Hindlimb muscle (tissue), 1 donor: ENCODE results near the gene ZFHX3. TPM values are rescaled to one million over a fixed set of nuclear protein-coding genes. Genes with fewer than 3 reads are reported as not detected.
"Not testable (repeated sequence)": the region's sequence is repeated elsewhere in the genome, so short reads cannot be mapped to it uniquely, and the experiment has no call there.

Experiments used
- DNase-seq: peaks from one replicate; pipeline ENCODE4 v3.0.0-alpha.2; 2013
- polyA plus RNA-seq: library from polyadenylated mRNA; unstranded; fragments of 120-200 nt; gene quantifications from one replicate; pipeline ENCODE4 v1.2.1, GENCODE V29; 2013; ENCODE audit not compliant: insufficient read length

ZFHX3 gene
- 8.8 TPM for polyA plus RNA-seq

DNA sequence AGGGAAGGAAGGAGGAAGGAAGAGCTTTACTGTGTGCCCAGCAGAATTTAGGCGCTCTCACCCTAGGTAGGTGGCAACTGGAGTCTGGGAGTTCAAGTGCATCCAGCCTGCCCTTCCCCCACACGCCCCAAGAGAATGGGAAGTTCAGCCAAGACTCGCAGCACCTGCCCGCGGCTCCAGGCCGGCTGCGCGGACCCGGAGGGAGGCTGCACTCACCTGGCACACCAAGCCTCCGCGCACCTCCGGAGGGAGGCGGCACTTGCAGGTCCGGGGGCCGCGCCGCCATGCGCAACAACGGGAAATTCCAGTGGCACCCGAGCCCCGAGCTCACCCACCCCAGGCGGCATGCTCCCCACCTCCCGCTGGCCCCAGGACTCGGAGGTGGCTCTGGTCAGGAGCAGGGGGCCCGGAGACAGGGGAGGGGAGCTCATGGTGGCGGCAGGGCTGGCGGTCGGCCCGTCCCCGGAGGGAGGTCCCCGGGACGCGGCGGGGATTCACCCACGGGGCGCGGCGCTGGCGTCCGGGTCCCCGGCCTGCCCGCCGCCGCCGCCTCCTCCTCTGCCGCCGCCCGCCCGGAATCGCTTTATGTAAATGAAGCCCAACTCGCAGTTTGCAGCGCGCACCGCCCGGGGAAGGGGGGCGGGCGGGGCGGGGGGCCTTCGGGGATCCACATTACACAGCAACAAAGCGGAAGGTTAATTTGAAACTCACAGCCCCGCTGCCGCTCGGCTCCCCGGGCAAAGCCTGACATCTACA is at the start of gene ZFHX3:
ZFHX3 (minus strand) TSS at position 593 of the 756 bp plus-strand sequence. CDS start 87,983 bp downstream, outside the sequence.
- DNase-seq, result no peak

GRCh38 chr16:73096510-73096909 is 48.6 kb upstream of the ZFHX3 start:
- DNase-seq, result no peak

DNA sequence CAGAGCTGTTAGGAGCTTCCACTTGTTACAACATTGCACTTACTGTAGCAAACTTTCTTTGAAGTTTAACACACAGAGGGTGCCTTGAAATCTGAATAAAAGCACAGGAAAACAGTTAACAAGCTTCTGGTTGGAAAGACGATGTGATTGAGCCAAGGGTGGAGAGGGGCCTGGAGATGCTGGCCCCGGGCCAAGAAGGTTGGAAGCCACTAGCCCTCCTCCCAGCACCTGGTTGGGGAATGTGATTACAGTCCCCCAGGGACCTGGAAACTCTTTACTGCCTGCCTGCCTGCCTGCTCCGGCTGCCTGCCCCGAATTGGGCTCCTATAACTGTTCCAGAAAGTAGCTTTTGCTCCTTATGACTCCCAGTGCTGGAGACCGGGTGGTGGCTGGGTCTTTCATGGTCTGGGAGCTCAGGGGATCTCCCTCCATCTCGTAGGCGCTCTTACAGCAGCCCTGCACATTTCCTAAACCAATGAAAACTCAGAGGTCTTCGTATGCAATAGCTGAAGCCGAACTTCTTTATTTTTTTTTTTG is 48.0 kb upstream of the ZFHX3 start:
- peak; percentile 26 for DNase-seq

DNA sequence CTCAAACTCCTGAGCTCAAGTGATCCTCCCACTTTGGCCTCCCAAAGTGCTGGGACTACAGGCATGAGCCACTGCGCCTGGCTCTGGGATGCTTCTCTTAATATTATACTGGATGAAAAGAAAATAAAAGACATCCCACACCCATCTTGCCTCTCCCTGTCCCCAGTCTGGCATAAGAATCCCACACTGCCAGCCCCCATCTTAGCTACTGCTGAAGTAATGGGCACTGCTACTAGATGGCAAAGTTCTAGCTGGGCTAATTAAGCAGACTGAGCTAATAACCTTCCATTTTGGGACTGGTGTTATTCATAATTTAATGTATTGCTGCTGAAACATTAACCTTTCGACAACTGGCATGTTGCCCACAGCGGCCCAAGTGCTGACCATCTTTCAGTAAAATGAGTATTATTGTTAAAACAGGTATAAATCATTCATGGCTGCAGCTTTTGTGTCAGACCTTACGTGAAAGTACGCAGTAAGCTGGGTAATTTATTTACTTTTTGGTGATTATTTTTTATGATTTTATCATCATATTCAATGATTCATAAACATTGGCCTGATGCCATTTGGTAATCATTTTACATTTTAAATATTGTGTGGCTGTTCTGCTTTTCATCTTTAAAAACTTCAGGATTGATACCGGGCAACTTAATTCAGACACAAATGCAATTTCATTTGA is 47.4 kb upstream of the ZFHX3 start:
- DNase-seq, result no peak

- DNase-seq, result no peak
Observed at GRCh38 chr16:73094371-73094770, 46.4 kb upstream of the ZFHX3 start.

DNA sequence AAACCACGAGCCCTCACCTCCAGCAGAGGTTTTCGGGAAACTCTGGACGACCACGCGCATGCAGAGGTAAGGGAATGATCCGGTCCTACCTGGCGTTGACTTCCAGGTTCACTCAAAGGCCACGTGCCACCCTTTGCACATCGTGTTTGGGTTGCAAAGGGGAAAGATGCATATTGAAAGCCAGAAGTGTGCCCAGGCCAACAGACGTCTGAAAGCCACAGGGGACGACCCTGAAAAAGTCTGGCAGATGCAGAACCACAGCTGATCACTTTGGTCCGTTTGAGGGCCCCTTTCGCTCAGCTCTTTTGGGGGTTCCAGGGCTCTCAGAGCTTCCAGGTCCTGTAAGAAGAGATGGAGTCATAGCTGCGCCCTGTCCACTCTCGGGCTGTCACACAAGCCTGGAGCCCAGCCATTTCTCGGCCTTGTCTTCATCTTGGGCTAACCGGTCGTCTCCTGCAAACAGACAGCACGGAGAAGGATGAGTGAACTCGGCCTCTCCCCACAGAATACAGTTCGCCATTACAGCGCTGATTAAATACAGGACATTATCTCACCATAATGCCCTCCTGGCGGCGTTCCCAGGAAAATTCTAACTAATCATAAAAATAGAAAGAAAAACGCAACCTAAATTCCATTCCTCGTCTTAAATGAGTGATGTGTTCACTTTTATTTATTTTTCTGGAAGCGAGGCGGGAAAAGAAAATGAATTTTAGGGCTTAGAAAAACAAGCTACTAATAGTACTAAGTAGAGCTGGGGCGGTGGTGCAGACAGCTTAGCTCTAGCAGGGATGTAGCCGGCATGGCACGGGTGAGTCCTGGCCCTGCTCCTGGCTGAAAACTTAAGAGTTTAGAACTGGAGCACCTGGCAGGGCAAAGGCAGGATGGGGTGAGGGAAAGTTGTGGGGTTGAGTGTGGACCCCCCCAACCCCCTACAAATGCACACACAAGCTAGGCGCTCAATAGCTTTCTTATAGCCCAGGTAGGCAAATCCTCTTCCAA is 45.5 kb upstream of the ZFHX3 start:
- no peak for DNase-seq

DNA sequence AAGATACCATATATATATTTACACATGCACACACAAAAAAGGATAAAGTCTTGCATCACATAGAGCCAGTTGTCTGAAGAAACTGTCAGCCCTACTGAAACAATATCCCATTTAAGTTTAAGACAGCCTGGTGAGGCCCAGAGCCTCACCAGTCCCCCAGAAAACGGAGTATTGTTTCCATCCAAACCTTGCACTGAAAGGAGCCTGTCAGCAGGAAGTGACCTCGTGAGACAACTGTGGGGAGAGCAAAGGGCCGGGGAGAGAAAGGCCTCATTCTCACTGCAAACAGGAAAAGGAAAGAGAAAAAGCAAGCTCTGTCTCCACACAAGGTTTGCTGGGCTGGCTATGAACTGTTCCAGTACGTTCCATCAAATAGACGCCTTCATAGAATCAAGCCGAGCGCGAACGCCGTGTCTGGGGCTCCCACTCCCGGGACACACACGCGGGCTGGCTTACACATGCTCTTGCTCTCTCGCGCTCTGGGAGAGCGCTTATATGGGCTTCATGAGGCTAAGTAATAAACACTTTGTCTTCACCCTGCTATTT is 44.4 kb upstream of the ZFHX3 start:
- no peak for DNase-seq

DNA sequence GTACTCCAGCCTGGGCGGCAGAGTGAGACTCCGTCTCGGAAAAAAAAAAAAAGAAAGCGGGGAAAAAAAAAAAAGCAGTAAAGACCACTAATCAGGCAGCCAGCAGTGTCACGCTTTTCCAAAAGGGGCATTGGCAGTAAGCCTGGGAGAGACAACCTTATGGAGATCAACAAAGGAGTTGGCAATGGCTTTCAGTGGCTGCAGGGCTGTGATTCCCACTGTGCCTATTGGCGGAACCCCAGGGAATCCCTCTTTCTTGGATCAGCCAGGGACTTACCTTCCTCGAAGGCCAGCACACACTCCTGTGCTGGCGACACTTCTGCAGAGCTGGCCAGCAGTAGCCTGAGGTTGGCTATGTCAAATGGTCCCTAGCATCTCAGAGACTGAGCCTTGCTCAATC is 43.2 kb upstream of the ZFHX3 start:
- DNase-seq, result no peak

DNA sequence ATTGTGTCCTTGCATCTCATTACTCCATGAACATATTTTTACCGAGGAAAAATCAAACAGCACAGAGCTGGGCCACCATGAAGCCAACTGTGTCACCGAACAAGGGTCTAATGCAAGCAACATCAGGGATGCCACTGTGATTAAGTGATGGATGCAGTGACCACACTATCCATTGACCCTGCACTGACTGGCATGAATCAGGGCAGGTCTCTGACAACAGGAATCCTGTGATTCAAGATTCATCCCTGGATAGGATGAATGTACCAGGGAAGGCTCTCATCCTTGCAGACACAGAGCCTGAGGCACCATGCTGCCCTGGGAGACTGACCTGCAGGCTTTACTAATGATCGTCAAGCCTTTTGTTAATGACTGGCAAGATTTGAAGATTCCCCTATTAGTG is 41.5 kb upstream of the ZFHX3 start:
- DNase-seq, result no peak

- DNase-seq, result no peak
Observed at GRCh38 chr16:73086108-73086507, 38.2 kb upstream of the ZFHX3 start.

GRCh38 chr16:73083271-73083670 is 35.3 kb upstream of the ZFHX3 start:
- DNase-seq, result no peak

DNA sequence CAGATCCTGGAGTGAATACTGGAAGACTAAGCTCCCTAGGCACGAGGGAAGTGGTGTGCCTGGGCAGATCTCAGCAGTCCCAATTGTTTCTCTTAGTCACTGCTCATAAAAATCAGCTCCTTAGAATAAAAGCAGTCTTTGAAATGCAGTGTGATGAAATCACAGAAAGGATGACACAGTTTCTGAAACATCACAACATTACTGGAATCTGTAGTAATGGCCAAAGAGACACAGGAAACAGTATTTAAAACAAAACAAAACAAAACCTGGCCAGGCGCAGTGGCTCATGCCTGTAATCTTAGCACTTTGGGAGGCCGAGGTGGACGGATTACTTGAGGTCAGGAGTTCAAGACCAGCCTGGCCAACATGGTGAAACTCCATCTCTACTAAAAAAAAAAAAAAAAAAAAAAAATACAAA is 34.7 kb upstream of the ZFHX3 start:
- not testable (repeated sequence) for DNase-seq

DNA sequence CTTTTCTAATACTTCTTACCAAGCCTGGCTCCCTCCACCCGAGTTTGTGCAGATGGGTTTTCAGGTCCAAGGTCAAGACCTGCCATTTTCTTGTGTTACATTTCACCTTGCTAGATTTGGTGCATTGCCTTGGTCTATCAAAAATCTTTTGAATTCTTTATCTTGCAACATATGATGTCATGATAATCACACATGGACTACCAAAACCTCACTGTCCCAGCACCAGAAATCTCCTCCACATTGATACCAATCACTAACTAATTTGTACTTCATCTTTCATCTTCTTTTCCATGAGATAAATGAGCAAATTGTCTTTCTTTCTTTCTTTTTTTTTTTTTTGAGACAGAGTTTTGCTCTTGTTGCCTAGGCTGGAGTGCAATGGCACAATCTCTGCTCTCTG is 33.0 kb upstream of the ZFHX3 start:
- DNase-seq, result no peak

GRCh38 chr16:73076324-73076810 is 28.4 kb upstream of the ZFHX3 start:
- no peak for DNase-seq

GRCh38 chr16:73074382-73074781 is 26.5 kb upstream of the ZFHX3 start:
- no peak for DNase-seq

- not testable (repeated sequence) for DNase-seq
Observed at GRCh38 chr16:73072051-73072450, 24.1 kb upstream of the ZFHX3 start.

DNA sequence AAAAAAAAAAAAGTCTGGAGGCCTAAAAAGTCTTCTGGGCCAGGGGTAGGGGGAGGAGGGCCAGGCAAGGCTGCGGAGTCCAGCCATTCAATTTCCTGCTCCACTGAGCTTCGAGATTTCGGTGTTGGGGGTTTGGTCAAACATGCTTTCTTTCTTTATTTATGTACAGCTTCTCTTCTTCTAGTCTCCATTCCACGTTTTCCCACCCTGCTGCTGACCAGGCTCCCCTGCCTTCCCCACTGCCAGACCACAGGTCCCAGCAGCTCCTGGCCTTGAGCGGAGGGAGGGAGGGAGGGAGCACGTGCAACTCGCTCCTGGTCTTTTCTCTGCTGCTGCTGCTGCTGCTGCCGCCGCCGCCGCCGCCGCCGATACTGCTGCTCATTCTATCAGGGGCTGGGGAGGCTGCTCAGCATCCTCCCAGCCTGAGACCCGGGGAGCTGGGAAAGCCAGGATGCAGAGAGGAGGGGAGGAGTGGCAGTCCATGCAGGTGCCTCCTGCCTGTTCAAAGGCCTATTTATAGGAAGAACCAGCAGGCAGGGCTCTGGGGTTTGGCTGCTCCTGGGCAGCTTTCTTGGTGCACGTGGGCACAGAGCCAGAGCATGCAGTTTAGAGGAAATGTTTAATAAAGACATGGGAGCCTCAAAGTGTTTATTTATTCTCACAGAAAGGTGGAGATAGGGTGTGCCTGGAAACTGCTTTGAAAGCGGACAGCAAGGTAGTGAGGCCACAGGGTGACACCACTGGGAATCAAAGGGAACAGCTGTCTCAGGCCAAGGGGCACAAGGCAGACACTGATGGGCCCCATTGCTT is 23.4 kb upstream of the ZFHX3 start:
- DNase-seq, result no peak

- no peak for DNase-seq
Observed at GRCh38 chr16:73069581-73070262, 21.8 kb upstream of the ZFHX3 start.

GRCh38 chr16:73068541-73069401 is 20.8 kb upstream of the ZFHX3 start:
- no peak for DNase-seq
